AG09319 (cell line): ENCODE results near the gene SEC14L2.

Experiments used
- DNase-seq: peaks from one replicate; pipeline ENCODE4 v3.0.0-alpha.2; 2010; ENCODE audit warnings: low read depth; ENCODE audit errors: extremely low read depth
- CTCF ChIP-seq: IDR thresholded peaks from 2 replicates; pipeline ENCODE4 v1.5.1; 2011; ENCODE audit warnings: low read depth, mild to moderate bottlenecking, inconsistent platforms, low read length, moderate library complexity

SEC14L2 gene

GRCh38 chr22:30436196-30436595 is 39.4 kb downstream of the SEC14L2 start:
- TF ChIP-seq CTCF: no peak
- no peak for DNase-seq

GRCh38 chr22:30438559-30438958 is 41.7 kb downstream of the SEC14L2 start:
- no peak for TF ChIP-seq CTCF
- no peak for DNase-seq

- no peak for TF ChIP-seq CTCF
These were observed 42.4 kb downstream of the SEC14L2 start for GRCh38 chr22:30439226-30439625.

GRCh38 chr22:30439836-30440235 is 43.0 kb downstream of the SEC14L2 start:
- no peak for DNase-seq
- TF ChIP-seq CTCF: no peak

More at GRCh38 chr22:30439226-30439625, 42.4 kb downstream of the SEC14L2 start:
- DNase-seq: no peak

GRCh38 chr22:30441088-30441487 is 44.3 kb downstream of the SEC14L2 start:
- no peak for TF ChIP-seq CTCF
- no peak for DNase-seq

- no peak for DNase-seq
- peak; percentile 60 for TF ChIP-seq CTCF
These were observed 48.0 kb downstream of the SEC14L2 start for GRCh38 chr22:30444632-30445437.

GRCh38 chr22:30445438-30446145 is 48.8 kb downstream of the SEC14L2 start:
- DNase-seq: no peak
- no peak for TF ChIP-seq CTCF
